ENCODE results near the gene FMNL2.

DNA sequence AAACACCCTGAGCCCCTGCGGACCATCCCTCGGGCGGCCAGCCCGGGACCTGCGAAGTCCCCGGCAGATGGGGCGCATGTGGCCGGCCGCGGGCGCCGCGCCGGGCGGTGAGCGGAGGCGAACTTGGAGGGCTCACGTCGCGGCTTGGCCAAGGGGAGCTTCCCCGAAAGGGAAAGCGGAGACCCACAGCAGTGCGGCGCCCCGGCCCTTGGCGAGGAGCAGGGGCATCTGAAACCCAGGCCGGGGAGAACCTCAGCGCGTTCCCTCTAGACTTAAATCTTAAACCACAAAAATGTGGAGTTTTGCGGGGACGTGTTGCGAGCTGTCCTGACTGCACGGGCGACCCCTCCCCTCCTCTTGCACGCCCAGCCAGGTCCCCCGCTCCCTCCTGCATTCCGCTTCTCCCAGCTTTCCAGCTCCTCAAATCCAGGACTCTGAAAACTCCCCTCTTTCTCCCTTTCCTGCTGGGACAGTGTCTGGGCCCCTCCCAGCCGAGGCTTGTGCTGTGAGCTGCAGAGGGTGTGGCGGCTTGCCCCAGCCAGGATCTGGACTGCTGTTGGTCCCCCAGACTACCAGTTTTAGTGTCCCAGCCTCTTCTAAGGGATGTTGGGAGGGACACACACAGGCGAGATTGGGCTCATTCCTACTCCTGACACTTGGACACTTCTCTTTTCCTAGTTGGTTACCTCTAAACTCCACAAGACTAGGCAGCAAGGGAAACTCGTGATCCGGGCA is 1.3 kb downstream of the FMNL2 start:
- TF ChIP-seq, protein P1, sequence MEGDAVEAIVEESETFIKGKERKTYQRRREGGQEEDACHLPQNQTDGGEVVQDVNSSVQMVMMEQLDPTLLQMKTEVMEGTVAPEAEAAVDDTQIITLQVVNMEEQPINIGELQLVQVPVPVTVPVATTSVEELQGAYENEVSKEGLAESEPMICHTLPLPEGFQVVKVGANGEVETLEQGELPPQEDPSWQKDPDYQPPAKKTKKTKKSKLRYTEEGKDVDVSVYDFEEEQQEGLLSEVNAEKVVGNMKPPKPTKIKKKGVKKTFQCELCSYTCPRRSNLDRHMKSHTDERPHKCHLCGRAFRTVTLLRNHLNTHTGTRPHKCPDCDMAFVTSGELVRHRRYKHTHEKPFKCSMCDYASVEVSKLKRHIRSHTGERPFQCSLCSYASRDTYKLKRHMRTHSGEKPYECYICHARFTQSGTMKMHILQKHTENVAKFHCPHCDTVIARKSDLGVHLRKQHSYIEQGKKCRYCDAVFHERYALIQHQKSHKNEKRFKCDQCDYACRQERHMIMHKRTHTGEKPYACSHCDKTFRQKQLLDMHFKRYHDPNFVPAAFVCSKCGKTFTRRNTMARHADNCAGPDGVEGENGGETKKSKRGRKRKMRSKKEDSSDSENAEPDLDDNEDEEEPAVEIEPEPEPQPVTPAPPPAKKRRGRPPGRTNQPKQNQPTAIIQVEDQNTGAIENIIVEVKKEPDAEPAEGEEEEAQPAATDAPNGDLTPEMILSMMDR (IDR thresholded peaks at IDR 0.05; ENCODE audit: poor library complexity, severe bottlenecking): no peak
- TF ChIP-seq EZH2 (IDR thresholded peaks at IDR 0.05; ENCODE audit: borderline replicate concordance, insufficient read depth, low read length, poor library complexity, severe bottlenecking) (no peak), SMC3 (conservative IDR thresholded peaks at IDR 0.05; ENCODE audit: poor library complexity) (no peak), TAF1 (IDR thresholded peaks at IDR 0.05; ENCODE audit: low read depth) (no peak)
- TF ChIP-seq, protein P2, sequence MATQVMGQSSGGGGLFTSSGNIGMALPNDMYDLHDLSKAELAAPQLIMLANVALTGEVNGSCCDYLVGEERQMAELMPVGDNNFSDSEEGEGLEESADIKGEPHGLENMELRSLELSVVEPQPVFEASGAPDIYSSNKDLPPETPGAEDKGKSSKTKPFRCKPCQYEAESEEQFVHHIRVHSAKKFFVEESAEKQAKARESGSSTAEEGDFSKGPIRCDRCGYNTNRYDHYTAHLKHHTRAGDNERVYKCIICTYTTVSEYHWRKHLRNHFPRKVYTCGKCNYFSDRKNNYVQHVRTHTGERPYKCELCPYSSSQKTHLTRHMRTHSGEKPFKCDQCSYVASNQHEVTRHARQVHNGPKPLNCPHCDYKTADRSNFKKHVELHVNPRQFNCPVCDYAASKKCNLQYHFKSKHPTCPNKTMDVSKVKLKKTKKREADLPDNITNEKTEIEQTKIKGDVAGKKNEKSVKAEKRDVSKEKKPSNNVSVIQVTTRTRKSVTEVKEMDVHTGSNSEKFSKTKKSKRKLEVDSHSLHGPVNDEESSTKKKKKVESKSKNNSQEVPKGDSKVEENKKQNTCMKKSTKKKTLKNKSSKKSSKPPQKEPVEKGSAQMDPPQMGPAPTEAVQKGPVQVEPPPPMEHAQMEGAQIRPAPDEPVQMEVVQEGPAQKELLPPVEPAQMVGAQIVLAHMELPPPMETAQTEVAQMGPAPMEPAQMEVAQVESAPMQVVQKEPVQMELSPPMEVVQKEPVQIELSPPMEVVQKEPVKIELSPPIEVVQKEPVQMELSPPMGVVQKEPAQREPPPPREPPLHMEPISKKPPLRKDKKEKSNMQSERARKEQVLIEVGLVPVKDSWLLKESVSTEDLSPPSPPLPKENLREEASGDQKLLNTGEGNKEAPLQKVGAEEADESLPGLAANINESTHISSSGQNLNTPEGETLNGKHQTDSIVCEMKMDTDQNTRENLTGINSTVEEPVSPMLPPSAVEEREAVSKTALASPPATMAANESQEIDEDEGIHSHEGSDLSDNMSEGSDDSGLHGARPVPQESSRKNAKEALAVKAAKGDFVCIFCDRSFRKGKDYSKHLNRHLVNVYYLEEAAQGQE (IDR thresholded peaks at IDR 0.05; ENCODE audit: borderline replicate concordance): no peak
